GM12874 (cell line): ENCODE results near the gene FJX1.

ENCODE experiments used
- CTCF ChIP-seq: IDR thresholded peaks from 2 replicates; pipeline ENCODE4 v1.5.1; 2011; ENCODE audit warnings: low read depth, mild to moderate bottlenecking, control low read depth, low read length, moderate library complexity; ENCODE audit not compliant: insufficient read depth

FJX1 gene

GRCh38 chr11:35633827-35634423, 15.7 kb downstream of the FJX1 start:
- no peak for TF ChIP-seq CTCF

DNA sequence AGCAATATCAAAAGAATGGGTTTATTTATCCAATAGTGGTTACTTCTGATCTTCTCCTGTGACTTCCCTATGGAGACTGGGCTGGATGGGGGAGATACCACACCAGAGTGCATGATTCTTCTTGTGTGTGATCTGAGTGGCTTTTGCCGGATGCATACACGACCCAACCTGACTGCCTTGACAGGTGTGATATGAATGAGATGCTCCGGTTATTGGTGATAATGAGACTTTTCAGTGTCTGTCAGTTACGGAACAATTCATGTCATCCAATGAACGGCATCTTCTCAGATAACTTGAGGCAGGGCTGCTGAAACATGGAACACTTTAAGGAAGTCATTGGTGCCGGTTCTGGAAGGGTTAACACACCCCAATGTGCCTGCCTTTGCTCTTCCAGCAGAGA, 17.7 kb downstream of the FJX1 start:
- no peak for TF ChIP-seq CTCF

GRCh38 chr11:35639591-35640179, 21.4 kb downstream of the FJX1 start:
- TF ChIP-seq CTCF = no peak

DNA sequence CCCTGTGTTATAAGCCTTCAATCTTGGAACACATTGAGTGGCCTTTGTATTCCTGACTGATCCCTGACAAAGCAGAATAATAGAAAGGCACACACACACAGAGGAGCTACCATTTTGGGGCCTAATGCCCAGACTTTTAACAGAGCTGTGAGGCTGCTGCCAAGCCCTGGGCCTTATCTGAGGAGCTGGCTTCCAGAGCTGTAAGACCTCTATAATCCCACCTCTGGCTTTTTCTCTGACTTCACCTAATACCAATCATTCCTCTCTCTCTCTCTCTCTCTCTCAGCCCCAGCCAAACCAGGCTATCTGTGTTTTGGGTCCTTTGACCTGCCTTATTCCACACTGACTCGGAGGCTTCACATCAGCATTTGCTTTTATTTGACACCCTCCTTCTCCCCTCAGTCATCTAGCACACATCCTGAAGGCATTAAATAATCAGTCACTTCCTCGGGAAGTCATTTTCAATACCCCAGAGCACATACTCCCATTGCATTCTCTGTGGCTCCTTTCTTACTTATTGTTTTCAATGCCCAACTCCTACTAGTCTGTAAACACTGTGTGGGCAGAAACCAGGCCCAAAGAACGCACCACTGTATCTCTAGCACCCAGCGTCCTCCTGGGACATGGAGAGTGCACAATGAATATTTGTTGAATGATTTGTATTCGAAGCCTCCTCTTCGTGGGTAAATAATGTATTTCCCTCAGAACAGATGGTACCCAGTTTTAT, 23.1 kb downstream of the FJX1 start:
- TF ChIP-seq CTCF = no peak

DNA sequence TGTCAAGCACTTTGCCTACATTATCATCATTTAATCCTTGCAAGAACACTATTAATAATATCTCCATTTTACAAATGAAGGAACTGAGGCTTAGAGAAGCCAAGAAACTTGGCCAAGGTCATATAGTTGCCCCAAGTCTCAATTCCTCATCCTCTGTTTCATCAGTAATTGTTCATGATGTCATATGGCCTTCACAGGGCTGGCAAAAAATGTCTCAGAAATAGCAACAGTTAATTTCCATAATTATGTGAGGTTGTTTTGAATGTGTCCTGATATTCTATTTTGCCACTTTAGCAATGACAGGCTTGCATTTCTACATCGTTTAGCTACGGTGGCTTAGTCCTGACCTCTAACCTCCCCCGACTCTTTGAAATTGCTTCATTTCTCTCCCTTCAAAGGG, 23.7 kb downstream of the FJX1 start:
- no peak for TF ChIP-seq CTCF

GRCh38 chr11:35647421-35648093, 29.3 kb downstream of the FJX1 start:
- no peak for TF ChIP-seq CTCF

GRCh38 chr11:35650006-35650405, 31.7 kb downstream of the FJX1 start:
- TF ChIP-seq CTCF = no peak
